Measurements from ENCODE around the gene PRKAG2.

The PRKAG2 gene

GRCh38 chr7:151888079-151889067, 11.5 kb upstream of the PRKAG2 start:
- no peak for DNase-seq (ENCODE audit: insufficient read length, low spot score)
- TF ChIP-seq POLR2AphosphoS5 (IDR thresholded peaks at IDR 0.05; ENCODE audit: low read depth, low read length) (no peak), TAF1 (IDR thresholded peaks at IDR 0.05; ENCODE audit: low read depth, low read length) (no peak), POU2F2 (IDR thresholded peaks at IDR 0.05; ENCODE audit: low read depth, low read length) (no peak), POLR2A (IDR thresholded peaks at IDR 0.05; ENCODE audit: low read depth, low read length) (no peak), PAX5 (IDR thresholded peaks at IDR 0.05; ENCODE audit: insufficient read depth, low read length, severe bottlenecking) (no peak), SPI1 (IDR thresholded peaks at IDR 0.05; ENCODE audit: low read depth, low read length) (no peak)
- no peak for FAIRE-seq

- DNase-seq (ENCODE audit: insufficient read length, low spot score) = no peak
- TF ChIP-seq PAX5 (IDR thresholded peaks at IDR 0.05; ENCODE audit: insufficient read depth, low read length, severe bottlenecking) = no peak
- no peak for TF ChIP-seq TAF1 (IDR thresholded peaks at IDR 0.05; ENCODE audit: low read depth, low read length)
- no peak for TF ChIP-seq POLR2AphosphoS5 (IDR thresholded peaks at IDR 0.05; ENCODE audit: low read depth, low read length)
- TF ChIP-seq SPI1 (IDR thresholded peaks at IDR 0.05; ENCODE audit: low read depth, low read length) = no peak
- no peak for TF ChIP-seq POLR2A (IDR thresholded peaks at IDR 0.05; ENCODE audit: low read depth, low read length)
- TF ChIP-seq POU2F2 (IDR thresholded peaks at IDR 0.05; ENCODE audit: low read depth, low read length) = no peak
- no peak for FAIRE-seq
Observed at GRCh38 chr7:151886783-151887182, 9.9 kb upstream of the PRKAG2 start.

GRCh38 chr7:151885202-151885580, 8.3 kb upstream of the PRKAG2 start:
- no peak for DNase-seq (ENCODE audit: insufficient read length, low spot score)
- TF ChIP-seq POLR2A (IDR thresholded peaks at IDR 0.05; ENCODE audit: low read depth, low read length) (no peak), POLR2AphosphoS5 (IDR thresholded peaks at IDR 0.05; ENCODE audit: low read depth, low read length) (no peak), TAF1 (IDR thresholded peaks at IDR 0.05; ENCODE audit: low read depth, low read length) (no peak), POU2F2 (IDR thresholded peaks at IDR 0.05; ENCODE audit: low read depth, low read length) (no peak), PAX5 (IDR thresholded peaks at IDR 0.05; ENCODE audit: insufficient read depth, low read length, severe bottlenecking) (no peak), SPI1 (IDR thresholded peaks at IDR 0.05; ENCODE audit: low read depth, low read length) (no peak)
- no peak for FAIRE-seq

- no peak for DNase-seq (ENCODE audit: insufficient read length, low spot score)
- no peak for FAIRE-seq
- TF ChIP-seq POLR2AphosphoS5 (IDR thresholded peaks at IDR 0.05; ENCODE audit: low read depth, low read length) (no peak), PAX5 (IDR thresholded peaks at IDR 0.05; ENCODE audit: insufficient read depth, low read length, severe bottlenecking) (no peak), POLR2A (IDR thresholded peaks at IDR 0.05; ENCODE audit: low read depth, low read length) (no peak), TAF1 (IDR thresholded peaks at IDR 0.05; ENCODE audit: low read depth, low read length) (no peak), SPI1 (IDR thresholded peaks at IDR 0.05; ENCODE audit: low read depth, low read length) (no peak), POU2F2 (IDR thresholded peaks at IDR 0.05; ENCODE audit: low read depth, low read length) (no peak)
Observed at GRCh38 chr7:151884312-151885201, 7.6 kb upstream of the PRKAG2 start.

- TF ChIP-seq POU2F2 (IDR thresholded peaks at IDR 0.05; ENCODE audit: low read depth, low read length) (no peak), POLR2AphosphoS5 (IDR thresholded peaks at IDR 0.05; ENCODE audit: low read depth, low read length) (no peak), SPI1 (IDR thresholded peaks at IDR 0.05; ENCODE audit: low read depth, low read length) (no peak), POLR2A (IDR thresholded peaks at IDR 0.05; ENCODE audit: low read depth, low read length) (no peak), TAF1 (IDR thresholded peaks at IDR 0.05; ENCODE audit: low read depth, low read length) (no peak), PAX5 (IDR thresholded peaks at IDR 0.05; ENCODE audit: insufficient read depth, low read length, severe bottlenecking) (no peak)
- no peak for FAIRE-seq
- DNase-seq (ENCODE audit: insufficient read length, low spot score) = no peak
Observed at GRCh38 chr7:151883857-151884256, 6.9 kb upstream of the PRKAG2 start.

GRCh38 chr7:151882734-151883133, 5.8 kb upstream of the PRKAG2 start:
- no peak for DNase-seq (ENCODE audit: insufficient read length, low spot score)
- no peak for TF ChIP-seq TAF1 (IDR thresholded peaks at IDR 0.05; ENCODE audit: low read depth, low read length)
- TF ChIP-seq PAX5 (IDR thresholded peaks at IDR 0.05; ENCODE audit: insufficient read depth, low read length, severe bottlenecking) = no peak
- TF ChIP-seq SPI1 (IDR thresholded peaks at IDR 0.05; ENCODE audit: low read depth, low read length) = no peak
- no peak for TF ChIP-seq POU2F2 (IDR thresholded peaks at IDR 0.05; ENCODE audit: low read depth, low read length)
- TF ChIP-seq POLR2A (IDR thresholded peaks at IDR 0.05; ENCODE audit: low read depth, low read length) = no peak
- no peak for TF ChIP-seq POLR2AphosphoS5 (IDR thresholded peaks at IDR 0.05; ENCODE audit: low read depth, low read length)
- no peak for FAIRE-seq

- DNase-seq (ENCODE audit: insufficient read length, low spot score) (no peak), FAIRE-seq (no peak)
- TF ChIP-seq TAF1 (IDR thresholded peaks at IDR 0.05; ENCODE audit: low read depth, low read length) = no peak
- no peak for TF ChIP-seq POLR2A (IDR thresholded peaks at IDR 0.05; ENCODE audit: low read depth, low read length)
- no peak for TF ChIP-seq POU2F2 (IDR thresholded peaks at IDR 0.05; ENCODE audit: low read depth, low read length)
- TF ChIP-seq POLR2AphosphoS5 (IDR thresholded peaks at IDR 0.05; ENCODE audit: low read depth, low read length) = no peak
- TF ChIP-seq PAX5 (IDR thresholded peaks at IDR 0.05; ENCODE audit: insufficient read depth, low read length, severe bottlenecking) = no peak
Observed at GRCh38 chr7:151880688-151881087, 3.8 kb upstream of the PRKAG2 start.

GRCh38 chr7:151877911-151878835, 1.3 kb upstream of the PRKAG2 start:
- no peak for FAIRE-seq
- TF ChIP-seq POU2F2 (IDR thresholded peaks at IDR 0.05; ENCODE audit: low read depth, low read length) (no peak), PAX5 (IDR thresholded peaks at IDR 0.05; ENCODE audit: insufficient read depth, low read length, severe bottlenecking) (no peak), SPI1 (IDR thresholded peaks at IDR 0.05; ENCODE audit: low read depth, low read length) (no peak), POLR2A (IDR thresholded peaks at IDR 0.05; ENCODE audit: low read depth, low read length) (no peak), TAF1 (IDR thresholded peaks at IDR 0.05; ENCODE audit: low read depth, low read length) (no peak), POLR2AphosphoS5 (IDR thresholded peaks at IDR 0.05; ENCODE audit: low read depth, low read length) (no peak)
- no peak for DNase-seq (ENCODE audit: insufficient read length, low spot score)

Data from GM12891 (cell line).